Liver (tissue), 3 donors: Measurements from ENCODE around the gene CSNK1D.

Source experiments
- EGR1 ChIP-seq, 2 donors: IDR thresholded peaks; 2 replicates each; pipeline ENCODE4 v1.6.1; 2016 to 2018; ENCODE audit warnings: antibody characterized with exemption in 2 of 2, low read depth in 2 of 2
- FOXA1 ChIP-seq: IDR thresholded peaks from 2 replicates; pipeline ENCODE4 v1.6.1; 2016; ENCODE audit warnings: antibody characterized with exemption
- GABPA ChIP-seq, 2 donors: IDR thresholded peaks in 1 of 2; conservative IDR thresholded peaks in 1 of 2; 2 replicates each; pipeline ENCODE4 v1.6.1; 2016; ENCODE audit warnings: antibody characterized with exemption in 2 of 2, mild to moderate bottlenecking in 1 of 2, moderate library complexity in 1 of 2
- HNF4A ChIP-seq, 2 donors: conservative IDR thresholded peaks; 2 replicates each; pipeline ENCODE4 v1.6.1; 2016; ENCODE audit warnings: antibody characterized with exemption in 2 of 2, mild to moderate bottlenecking in 2 of 2
- JUND ChIP-seq, 2 donors: IDR thresholded peaks; 2 replicates each; pipeline ENCODE4 v1.6.1; 2016; ENCODE audit warnings: antibody characterized with exemption in 2 of 2
- RAD21 ChIP-seq, 2 donors: IDR thresholded peaks; 2 replicates each; pipeline ENCODE4 v1.6.1; 2016; ENCODE audit warnings: antibody characterized with exemption in 2 of 2, mild to moderate bottlenecking in 2 of 2
- RXRA ChIP-seq, 2 donors: IDR thresholded peaks; 2 replicates each; pipeline ENCODE4 v1.6.1; 2017 to 2018; ENCODE audit warnings: antibody characterized with exemption in 2 of 2, mild to moderate bottlenecking in 1 of 2
- SP1 ChIP-seq: IDR thresholded peaks from 2 replicates; pipeline ENCODE4 v1.6.1; 2018; ENCODE audit warnings: antibody characterized with exemption, mild to moderate bottlenecking
- TAF1 ChIP-seq: conservative IDR thresholded peaks from 2 replicates; pipeline ENCODE4 v1.6.1; 2016; ENCODE audit warnings: antibody characterized with exemption, mild to moderate bottlenecking
- YY1 ChIP-seq: IDR thresholded peaks from 2 replicates; pipeline ENCODE4 v1.6.1; 2016; ENCODE audit warnings: antibody characterized with exemption, mild to moderate bottlenecking
- TF ChIP-seq, protein P1 (sequence below): IDR thresholded peaks from 2 replicates; pipeline ENCODE4 v1.6.1; 2016; ENCODE audit warnings: antibody characterized with exemption
- TF ChIP-seq, protein P2 (sequence below): IDR thresholded peaks from 2 replicates; pipeline ENCODE4 v1.6.1; 2016; ENCODE audit warnings: antibody characterized with exemption
- TF ChIP-seq, protein P3 (sequence below): fragments of 150-350 bp; IDR thresholded peaks from 2 replicates; pipeline ENCODE4 v1.5.1; 2017; ENCODE audit warnings: improper control_type of control experiment, low read depth, low read length; ENCODE audit not compliant: missing input control
- TF ChIP-seq, protein P4 (sequence below): IDR thresholded peaks from 2 replicates; pipeline ENCODE4 v1.6.1; 2016; ENCODE audit warnings: antibody characterized with exemption, mild to moderate bottlenecking
- donor health status: healthy.
- donor health status: healthy.

DNA sequence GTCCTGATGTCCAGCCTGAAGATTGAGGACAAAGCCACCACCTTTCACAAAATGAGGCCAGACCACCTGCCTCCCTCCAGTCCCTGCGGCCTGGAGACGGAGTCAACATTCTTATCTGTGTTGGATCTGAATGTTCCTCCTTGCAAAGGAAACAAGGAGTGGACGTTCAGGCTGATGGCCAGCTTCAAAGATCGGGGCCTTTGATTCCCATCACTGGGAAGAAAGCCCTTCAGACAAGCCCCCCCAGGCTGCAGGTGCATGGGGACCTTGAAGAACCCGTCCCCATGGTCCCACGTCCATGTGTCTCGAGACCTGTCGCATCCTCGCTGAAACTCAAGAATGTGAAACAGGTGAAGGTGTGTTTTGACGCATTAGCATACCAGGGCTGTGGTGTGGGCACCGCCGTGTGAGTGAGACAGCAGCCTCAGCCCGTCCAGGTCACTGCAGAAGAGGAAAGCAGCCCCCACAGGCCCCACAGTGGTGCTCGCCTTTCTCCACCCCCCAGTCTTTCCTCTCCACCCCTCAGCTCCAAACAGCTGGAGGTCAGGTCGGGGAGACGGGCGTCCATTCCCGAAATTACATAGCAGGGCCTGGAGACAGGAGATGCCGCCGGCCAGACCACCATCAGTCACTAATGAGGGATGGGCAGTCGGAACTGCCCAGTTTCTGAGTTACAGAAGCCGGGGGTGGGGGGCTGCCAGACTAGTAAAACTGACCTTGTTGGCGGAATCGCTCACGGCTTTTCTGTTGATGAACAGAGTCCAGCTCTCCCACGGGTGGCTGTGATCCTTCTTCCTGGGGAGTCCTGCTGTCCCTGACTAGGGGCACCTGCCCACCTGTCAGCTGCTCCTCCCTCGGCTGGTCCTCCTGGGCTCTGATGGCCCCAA is 877 bp upstream of the CSNK1D start:
- no peak for TF ChIP-seq GABPA (IDR thresholded peaks at IDR 0.05 in 1 of 2, conservative IDR thresholded peaks at IDR 0.05 in 1 of 2)
- TF ChIP-seq, protein P1, sequence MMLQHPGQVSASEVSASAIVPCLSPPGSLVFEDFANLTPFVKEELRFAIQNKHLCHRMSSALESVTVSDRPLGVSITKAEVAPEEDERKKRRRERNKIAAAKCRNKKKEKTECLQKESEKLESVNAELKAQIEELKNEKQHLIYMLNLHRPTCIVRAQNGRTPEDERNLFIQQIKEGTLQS, result no peak
- TF ChIP-seq TAF1, result no peak
- TF ChIP-seq, protein P2, sequence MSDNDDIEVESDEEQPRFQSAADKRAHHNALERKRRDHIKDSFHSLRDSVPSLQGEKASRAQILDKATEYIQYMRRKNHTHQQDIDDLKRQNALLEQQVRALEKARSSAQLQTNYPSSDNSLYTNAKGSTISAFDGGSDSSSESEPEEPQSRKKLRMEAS, result no peak
- TF ChIP-seq JUND (IDR thresholded peaks at IDR 0.05), result no peak
- TF ChIP-seq, protein P3, sequence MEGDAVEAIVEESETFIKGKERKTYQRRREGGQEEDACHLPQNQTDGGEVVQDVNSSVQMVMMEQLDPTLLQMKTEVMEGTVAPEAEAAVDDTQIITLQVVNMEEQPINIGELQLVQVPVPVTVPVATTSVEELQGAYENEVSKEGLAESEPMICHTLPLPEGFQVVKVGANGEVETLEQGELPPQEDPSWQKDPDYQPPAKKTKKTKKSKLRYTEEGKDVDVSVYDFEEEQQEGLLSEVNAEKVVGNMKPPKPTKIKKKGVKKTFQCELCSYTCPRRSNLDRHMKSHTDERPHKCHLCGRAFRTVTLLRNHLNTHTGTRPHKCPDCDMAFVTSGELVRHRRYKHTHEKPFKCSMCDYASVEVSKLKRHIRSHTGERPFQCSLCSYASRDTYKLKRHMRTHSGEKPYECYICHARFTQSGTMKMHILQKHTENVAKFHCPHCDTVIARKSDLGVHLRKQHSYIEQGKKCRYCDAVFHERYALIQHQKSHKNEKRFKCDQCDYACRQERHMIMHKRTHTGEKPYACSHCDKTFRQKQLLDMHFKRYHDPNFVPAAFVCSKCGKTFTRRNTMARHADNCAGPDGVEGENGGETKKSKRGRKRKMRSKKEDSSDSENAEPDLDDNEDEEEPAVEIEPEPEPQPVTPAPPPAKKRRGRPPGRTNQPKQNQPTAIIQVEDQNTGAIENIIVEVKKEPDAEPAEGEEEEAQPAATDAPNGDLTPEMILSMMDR, result no peak
- TF ChIP-seq, protein P4, sequence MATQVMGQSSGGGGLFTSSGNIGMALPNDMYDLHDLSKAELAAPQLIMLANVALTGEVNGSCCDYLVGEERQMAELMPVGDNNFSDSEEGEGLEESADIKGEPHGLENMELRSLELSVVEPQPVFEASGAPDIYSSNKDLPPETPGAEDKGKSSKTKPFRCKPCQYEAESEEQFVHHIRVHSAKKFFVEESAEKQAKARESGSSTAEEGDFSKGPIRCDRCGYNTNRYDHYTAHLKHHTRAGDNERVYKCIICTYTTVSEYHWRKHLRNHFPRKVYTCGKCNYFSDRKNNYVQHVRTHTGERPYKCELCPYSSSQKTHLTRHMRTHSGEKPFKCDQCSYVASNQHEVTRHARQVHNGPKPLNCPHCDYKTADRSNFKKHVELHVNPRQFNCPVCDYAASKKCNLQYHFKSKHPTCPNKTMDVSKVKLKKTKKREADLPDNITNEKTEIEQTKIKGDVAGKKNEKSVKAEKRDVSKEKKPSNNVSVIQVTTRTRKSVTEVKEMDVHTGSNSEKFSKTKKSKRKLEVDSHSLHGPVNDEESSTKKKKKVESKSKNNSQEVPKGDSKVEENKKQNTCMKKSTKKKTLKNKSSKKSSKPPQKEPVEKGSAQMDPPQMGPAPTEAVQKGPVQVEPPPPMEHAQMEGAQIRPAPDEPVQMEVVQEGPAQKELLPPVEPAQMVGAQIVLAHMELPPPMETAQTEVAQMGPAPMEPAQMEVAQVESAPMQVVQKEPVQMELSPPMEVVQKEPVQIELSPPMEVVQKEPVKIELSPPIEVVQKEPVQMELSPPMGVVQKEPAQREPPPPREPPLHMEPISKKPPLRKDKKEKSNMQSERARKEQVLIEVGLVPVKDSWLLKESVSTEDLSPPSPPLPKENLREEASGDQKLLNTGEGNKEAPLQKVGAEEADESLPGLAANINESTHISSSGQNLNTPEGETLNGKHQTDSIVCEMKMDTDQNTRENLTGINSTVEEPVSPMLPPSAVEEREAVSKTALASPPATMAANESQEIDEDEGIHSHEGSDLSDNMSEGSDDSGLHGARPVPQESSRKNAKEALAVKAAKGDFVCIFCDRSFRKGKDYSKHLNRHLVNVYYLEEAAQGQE, result no peak
- no peak for TF ChIP-seq SP1
- no peak for TF ChIP-seq YY1
- TF ChIP-seq RAD21 (IDR thresholded peaks at IDR 0.05), result no peak
- no peak for TF ChIP-seq RXRA (IDR thresholded peaks at IDR 0.05)
- TF ChIP-seq EGR1 (IDR thresholded peaks at IDR 0.05; ENCODE audit: low read depth in 2 of 2), result no peak
- no peak for TF ChIP-seq FOXA1
- TF ChIP-seq HNF4A (conservative IDR thresholded peaks at IDR 0.05), result no peak
